Measurements from ENCODE around the gene CDKAL1.

CDKAL1 gene

GRCh38 chr6:20706939-20707485 is 172.8 kb downstream of the CDKAL1 start (continued):
- TF ChIP-seq, protein P1, sequence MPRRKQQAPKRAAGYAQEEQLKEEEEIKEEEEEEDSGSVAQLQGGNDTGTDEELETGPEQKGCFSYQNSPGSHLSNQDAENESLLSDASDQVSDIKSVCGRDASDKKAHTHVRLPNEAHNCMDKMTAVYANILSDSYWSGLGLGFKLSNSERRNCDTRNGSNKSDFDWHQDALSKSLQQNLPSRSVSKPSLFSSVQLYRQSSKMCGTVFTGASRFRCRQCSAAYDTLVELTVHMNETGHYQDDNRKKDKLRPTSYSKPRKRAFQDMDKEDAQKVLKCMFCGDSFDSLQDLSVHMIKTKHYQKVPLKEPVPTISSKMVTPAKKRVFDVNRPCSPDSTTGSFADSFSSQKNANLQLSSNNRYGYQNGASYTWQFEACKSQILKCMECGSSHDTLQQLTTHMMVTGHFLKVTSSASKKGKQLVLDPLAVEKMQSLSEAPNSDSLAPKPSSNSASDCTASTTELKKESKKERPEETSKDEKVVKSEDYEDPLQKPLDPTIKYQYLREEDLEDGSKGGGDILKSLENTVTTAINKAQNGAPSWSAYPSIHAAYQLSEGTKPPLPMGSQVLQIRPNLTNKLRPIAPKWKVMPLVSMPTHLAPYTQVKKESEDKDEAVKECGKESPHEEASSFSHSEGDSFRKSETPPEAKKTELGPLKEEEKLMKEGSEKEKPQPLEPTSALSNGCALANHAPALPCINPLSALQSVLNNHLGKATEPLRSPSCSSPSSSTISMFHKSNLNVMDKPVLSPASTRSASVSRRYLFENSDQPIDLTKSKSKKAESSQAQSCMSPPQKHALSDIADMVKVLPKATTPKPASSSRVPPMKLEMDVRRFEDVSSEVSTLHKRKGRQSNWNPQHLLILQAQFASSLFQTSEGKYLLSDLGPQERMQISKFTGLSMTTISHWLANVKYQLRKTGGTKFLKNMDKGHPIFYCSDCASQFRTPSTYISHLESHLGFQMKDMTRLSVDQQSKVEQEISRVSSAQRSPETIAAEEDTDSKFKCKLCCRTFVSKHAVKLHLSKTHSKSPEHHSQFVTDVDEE (CRISPR knock-in tag; IDR thresholded peaks at IDR 0.05), result no peak

- TF ChIP-seq ZNF70 (CRISPR knock-in tag; IDR thresholded peaks at IDR 0.05) (no peak), CSDC2 (CRISPR knock-in tag; IDR thresholded peaks at IDR 0.05) (no peak), ISL1 (CRISPR knock-in tag; IDR thresholded peaks at IDR 0.05) (no peak), RARB (CRISPR knock-in tag; IDR thresholded peaks at IDR 0.05) (no peak), PPARA (CRISPR knock-in tag; IDR thresholded peaks at IDR 0.05; ENCODE audit: borderline replicate concordance) (no peak), ARNTL (CRISPR knock-in tag; IDR thresholded peaks at IDR 0.05; ENCODE audit: borderline replicate concordance, low read depth) (no peak), GLIS3 (CRISPR knock-in tag; IDR thresholded peaks at IDR 0.05) (no peak), ESRRG (CRISPR knock-in tag; IDR thresholded peaks at IDR 0.05) (no peak), ZNF8 (CRISPR knock-in tag; IDR thresholded peaks at IDR 0.05) (no peak), CSRNP3 (CRISPR knock-in tag; IDR thresholded peaks at IDR 0.05) (no peak), BACH2 (CRISPR knock-in tag; IDR thresholded peaks at IDR 0.05; ENCODE audit: borderline replicate concordance) (no peak), ZFP3 (CRISPR knock-in tag; IDR thresholded peaks at IDR 0.05) (no peak), TCF4 (CRISPR knock-in tag; IDR thresholded peaks at IDR 0.05; ENCODE audit: borderline replicate concordance) (no peak), OSR1 (CRISPR knock-in tag; IDR thresholded peaks at IDR 0.05) (no peak), ZNF565 (CRISPR knock-in tag; conservative IDR thresholded peaks at IDR 0.05; ENCODE audit: low read depth) (no peak), ZC3H10 (CRISPR knock-in tag; IDR thresholded peaks at IDR 0.05) (no peak), ZFP30 (CRISPR knock-in tag; IDR thresholded peaks at IDR 0.05) (no peak)
- TF ChIP-seq, protein P2, sequence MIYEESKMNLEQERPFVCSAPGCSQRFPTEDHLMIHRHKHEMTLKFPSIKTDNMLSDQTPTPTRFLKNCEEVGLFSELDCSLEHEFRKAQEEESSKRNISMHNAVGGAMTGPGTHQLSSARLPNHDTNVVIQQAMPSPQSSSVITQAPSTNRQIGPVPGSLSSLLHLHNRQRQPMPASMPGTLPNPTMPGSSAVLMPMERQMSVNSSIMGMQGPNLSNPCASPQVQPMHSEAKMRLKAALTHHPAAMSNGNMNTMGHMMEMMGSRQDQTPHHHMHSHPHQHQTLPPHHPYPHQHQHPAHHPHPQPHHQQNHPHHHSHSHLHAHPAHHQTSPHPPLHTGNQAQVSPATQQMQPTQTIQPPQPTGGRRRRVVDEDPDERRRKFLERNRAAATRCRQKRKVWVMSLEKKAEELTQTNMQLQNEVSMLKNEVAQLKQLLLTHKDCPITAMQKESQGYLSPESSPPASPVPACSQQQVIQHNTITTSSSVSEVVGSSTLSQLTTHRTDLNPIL (CRISPR knock-in tag; IDR thresholded peaks at IDR 0.05; ENCODE audit: low read depth), result no peak
- no peak for ATAC-seq
These were observed 173.6 kb downstream of the CDKAL1 start for GRCh38 chr6:20707870-20708269.

GRCh38 chr6:20708367-20709124 is 174.3 kb downstream of the CDKAL1 start:
- TF ChIP-seq PATZ1 (CRISPR knock-in tag; IDR thresholded peaks at IDR 0.05; ENCODE audit: borderline replicate concordance), result no peak
- ATAC-seq, result no peak

DNA sequence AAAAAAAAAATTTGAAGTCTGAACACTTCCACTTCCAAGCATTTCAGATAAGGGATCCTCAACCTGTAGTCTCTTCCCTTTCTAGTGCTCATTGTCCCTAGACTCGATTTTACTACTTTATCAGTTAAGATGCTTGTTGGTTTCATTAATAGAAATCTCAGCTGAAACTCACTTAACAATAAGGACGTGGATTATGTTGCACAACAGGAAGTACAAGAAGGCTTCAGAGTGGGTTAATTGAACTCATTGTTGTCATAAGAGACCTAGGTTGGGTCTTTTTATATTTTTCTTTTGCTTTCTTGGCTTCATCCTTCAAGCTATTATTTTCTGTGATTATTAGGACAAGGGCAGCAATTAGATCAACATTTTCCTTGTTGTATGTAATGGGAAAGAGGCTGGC is 175.2 kb downstream of the CDKAL1 start:
- TF ChIP-seq PATZ1 (CRISPR knock-in tag; IDR thresholded peaks at IDR 0.05; ENCODE audit: borderline replicate concordance), result no peak
- ATAC-seq, result no peak

Measured in SK-N-SH treated with all-trans-retinoic acid at 6 μM for 48 hours (cell line).